Activated naive CD4-positive, alpha-beta T cell treated with anti-CD3 and anti-CD28 coated beads, Interleukin-2, amount 10 ng/mL, durations not matched to agents 7 days and 5 days (primary cell): Measurements from ENCODE around the gene PPP1R2B.

Experiments
- CTCF ChIA-PET: fragments of 350-600 bp; sonication (Branson Sonifier 250); formaldehyde crosslinking; loops from one replicate; lab custom pipeline; 2021; ENCODE audit warnings: antibody characterized with exemption; lab: Charles Lee
- DNase-seq: peaks from one replicate; pipeline ENCODE4 v3.0.0-alpha.2; 2020
- H3K27ac Mint-ChIP-seq: one replicate; pipeline ENCODE4 v1.8.0; 2021; ENCODE audit warnings: mild to moderate bottlenecking, moderate library complexity, mixed read lengths
- H3K27me3 Mint-ChIP-seq: one replicate; pipeline ENCODE4 v1.8.0; 2021; ENCODE audit warnings: mild to moderate bottlenecking, mixed read lengths
- H3K36me3 Mint-ChIP-seq: one replicate; pipeline ENCODE4 v1.8.0; 2021; ENCODE audit warnings: mixed read lengths
- H3K4me1 Mint-ChIP-seq: one replicate; pipeline ENCODE4 v1.8.0; 2021; ENCODE audit warnings: mixed read lengths
- H3K4me3 Mint-ChIP-seq: one replicate; pipeline ENCODE4 v1.8.0; 2021; ENCODE audit warnings: mild to moderate bottlenecking, moderate library complexity, mixed read lengths
- H3K9me3 Mint-ChIP-seq: one replicate; pipeline ENCODE4 v1.8.0; 2021; ENCODE audit warnings: mixed read lengths

PPP1R2B gene

GRCh38 chr5:156850206-156850751, at the start of gene PPP1R2B:
Gene PPP1R2B, plus strand, starts transcription at chr5:156850295. Its CDS starts 268 bp downstream, at chr5:156850563.
- peaks cover 9% of the 10 kb centered on the region for H3K36me3 Mint-ChIP-seq
- no peak within 1 kb of the TSS for H3K4me3 Mint-ChIP-seq
- DNase-seq, result no peak
- peaks cover 27% of the 10 kb centered on the region for H3K9me3 Mint-ChIP-seq
- peaks cover 27% of the 10 kb centered on the region for H3K27me3 Mint-ChIP-seq
- no peak within 1 kb of the TSS for H3K27ac Mint-ChIP-seq
- no peaks in the 10 kb centered on the region for H3K4me1 Mint-ChIP-seq
- CTCF ChIA-PET, result no interaction called here

- Mint-ChIP-seq H3K36me3 (peaks cover 2% of the 10 kb centered on the region), H3K9me3 (no peaks in the 10 kb centered on the region), H3K27ac (no peak overlapping the region), H3K4me3 (no peak overlapping the region), H3K27me3 (peaks cover 6% of the 10 kb centered on the region), H3K4me1 (peaks cover 11% of the 10 kb centered on the region)
- no peak for DNase-seq
- CTCF ChIA-PET, result interaction anchor here (1.6 kb wide), 1 partner anchor 14 kb away, joined by 6 read pairs; no protein-coding TSS in a partner anchor
Measured at GRCh38 chr5:156800929-156801328, 49.2 kb upstream of the PPP1R2B start.

GRCh38 chr5:156802501-156802900, 47.6 kb upstream of the PPP1R2B start:
- CTCF ChIA-PET, result interaction anchor here (0.6 kb wide), 1 partner anchor 13 kb away, joined by 4 read pairs; no protein-coding TSS in a partner anchor
- Mint-ChIP-seq H3K9me3 (no peaks in the 10 kb centered on the region), H3K27ac (no peak overlapping the region), H3K4me3 (no peak overlapping the region), H3K4me1 (peaks cover 11% of the 10 kb centered on the region), H3K27me3 (no peaks in the 10 kb centered on the region), H3K36me3 (peaks cover 2% of the 10 kb centered on the region)
- DNase-seq, result no peak

- CTCF ChIA-PET, result no interaction called here
- no peak for DNase-seq
- Mint-ChIP-seq H3K9me3 (no peaks in the 10 kb centered on the region), H3K4me3 (no peak overlapping the region), H3K27ac (no peak overlapping the region), H3K27me3 (no peaks in the 10 kb centered on the region), H3K4me1 (peaks cover 11% of the 10 kb centered on the region), H3K36me3 (peaks cover 2% of the 10 kb centered on the region)
Measured at GRCh38 chr5:156803404-156803803, 46.7 kb upstream of the PPP1R2B start.

- Mint-ChIP-seq H3K4me1 (peaks cover 4% of the 10 kb centered on the region), H3K4me3 (no peak overlapping the region), H3K36me3 (no peaks in the 10 kb centered on the region), H3K9me3 (peaks cover 2% of the 10 kb centered on the region), H3K27me3 (no peaks in the 10 kb centered on the region), H3K27ac (no peak overlapping the region)
- DNase-seq, result no peak
- CTCF ChIA-PET, result no interaction called here
Measured at GRCh38 chr5:156812959-156813358, 37.1 kb upstream of the PPP1R2B start.

- H3K27ac Mint-ChIP-seq, result no peak overlapping the region
- H3K27me3 Mint-ChIP-seq, result no peaks in the 10 kb centered on the region
- H3K4me3 Mint-ChIP-seq, result no peak overlapping the region
- H3K9me3 Mint-ChIP-seq, result peaks cover 2% of the 10 kb centered on the region
- DNase-seq, result peak; percentile 56
- CTCF ChIA-PET, result interaction anchor here (0.6 to 3.7 kb wide), 11 partner anchors 10 to 316 kb away, joined by 3 to 14 read pairs (median 4); no protein-coding TSS in a partner anchor
- peaks cover 4% of the 10 kb centered on the region for H3K4me1 Mint-ChIP-seq
- no peaks in the 10 kb centered on the region for H3K36me3 Mint-ChIP-seq
Measured at GRCh38 chr5:156815988-156816599, 34.0 kb upstream of the PPP1R2B start.

- Mint-ChIP-seq H3K4me1 (peaks cover 4% of the 10 kb centered on the region), H3K27me3 (no peaks in the 10 kb centered on the region), H3K36me3 (no peaks in the 10 kb centered on the region), H3K9me3 (no peaks in the 10 kb centered on the region), H3K27ac (no peak overlapping the region), H3K4me3 (no peak overlapping the region)
- DNase-seq, result no peak
- CTCF ChIA-PET, result no interaction called here
Measured at GRCh38 chr5:156819537-156819936, 30.6 kb upstream of the PPP1R2B start.

- H3K9me3 Mint-ChIP-seq, result no peaks in the 10 kb centered on the region
- peaks cover 4% of the 10 kb centered on the region for H3K4me1 Mint-ChIP-seq
- CTCF ChIA-PET, result no interaction called here
- H3K27me3 Mint-ChIP-seq, result no peaks in the 10 kb centered on the region
- no peak overlapping the region for H3K27ac Mint-ChIP-seq
- DNase-seq, result no peak
- H3K4me3 Mint-ChIP-seq, result no peak overlapping the region
- no peaks in the 10 kb centered on the region for H3K36me3 Mint-ChIP-seq
Measured at GRCh38 chr5:156819967-156820581, 30.0 kb upstream of the PPP1R2B start.

- no peak overlapping the region for H3K4me3 Mint-ChIP-seq
- no peak overlapping the region for H3K27ac Mint-ChIP-seq
- CTCF ChIA-PET, result interaction anchor here (0.8 to 1.1 kb wide), 2 partner anchors 12 to 880 kb away, joined by 3 read pairs; no protein-coding TSS in a partner anchor
Measured at GRCh38 chr5:156824241-156824640, 25.9 kb upstream of the PPP1R2B start.

GRCh38 chr5:156824800-156825199, 25.3 kb upstream of the PPP1R2B start:
- Mint-ChIP-seq H3K27me3 (no peaks in the 10 kb centered on the region), H3K9me3 (no peaks in the 10 kb centered on the region), H3K36me3 (no peaks in the 10 kb centered on the region), H3K27ac (no peak overlapping the region), H3K4me1 (no peaks in the 10 kb centered on the region), H3K4me3 (no peak overlapping the region)
- DNase-seq, result no peak
- CTCF ChIA-PET, result interaction anchor here (0.8 to 1.1 kb wide), 2 partner anchors 11 to 881 kb away, joined by 3 read pairs; no protein-coding TSS in a partner anchor

More at GRCh38 chr5:156824241-156824640, 25.9 kb upstream of the PPP1R2B start:
- Mint-ChIP-seq H3K36me3 (no peaks in the 10 kb centered on the region), H3K4me1 (no peaks in the 10 kb centered on the region), H3K27me3 (no peaks in the 10 kb centered on the region), H3K9me3 (no peaks in the 10 kb centered on the region)
- DNase-seq, result no peak

GRCh38 chr5:156825688-156826087, 24.4 kb upstream of the PPP1R2B start:
- Mint-ChIP-seq H3K9me3 (no peaks in the 10 kb centered on the region), H3K27me3 (no peaks in the 10 kb centered on the region), H3K27ac (no peak overlapping the region), H3K4me1 (no peaks in the 10 kb centered on the region), H3K36me3 (no peaks in the 10 kb centered on the region), H3K4me3 (no peak overlapping the region)
- no peak for DNase-seq
- CTCF ChIA-PET, result no interaction called here

GRCh38 chr5:156826150-156826549, 23.9 kb upstream of the PPP1R2B start:
- Mint-ChIP-seq H3K4me3 (no peak overlapping the region), H3K9me3 (no peaks in the 10 kb centered on the region), H3K36me3 (no peaks in the 10 kb centered on the region), H3K4me1 (no peaks in the 10 kb centered on the region), H3K27ac (no peak overlapping the region), H3K27me3 (no peaks in the 10 kb centered on the region)
- CTCF ChIA-PET, result no interaction called here
- no peak for DNase-seq

GRCh38 chr5:156834916-156835315, 15.2 kb upstream of the PPP1R2B start:
- Mint-ChIP-seq H3K27me3 (no peaks in the 10 kb centered on the region), H3K36me3 (no peaks in the 10 kb centered on the region), H3K4me3 (no peak overlapping the region), H3K4me1 (peaks cover 7% of the 10 kb centered on the region), H3K27ac (no peak overlapping the region), H3K9me3 (no peaks in the 10 kb centered on the region)
- DNase-seq, result no peak
- CTCF ChIA-PET, result interaction anchor here (1.6 to 2.3 kb wide), 3 partner anchors 10 to 104 kb away, joined by 3 to 16 read pairs (median 8); no protein-coding TSS in a partner anchor

GRCh38 chr5:156835905-156836304, 14.2 kb upstream of the PPP1R2B start:
- Mint-ChIP-seq H3K4me1 (peaks cover 7% of the 10 kb centered on the region), H3K9me3 (no peaks in the 10 kb centered on the region), H3K27ac (no peak overlapping the region), H3K4me3 (no peak overlapping the region), H3K27me3 (no peaks in the 10 kb centered on the region), H3K36me3 (no peaks in the 10 kb centered on the region)
- DNase-seq, result no peak
- CTCF ChIA-PET, result interaction anchor here (0.7 to 2.3 kb wide), 9 partner anchors 8 to 296 kb away, joined by 3 to 16 read pairs (median 3); no protein-coding TSS in a partner anchor
